ENCODE data around the gene CBFA2T2. TPM values are rescaled to one million over a fixed set of nuclear protein-coding genes. Genes with fewer than 3 reads are reported as not detected.
"Not testable (repeated sequence)": the region's sequence is repeated elsewhere in the genome, so short reads cannot be mapped to it uniquely, and the experiment has no call there.

Gene CBFA2T2
- total RNA-seq, 1 experiment from 2014 or later = 8.6 TPM

DNA sequence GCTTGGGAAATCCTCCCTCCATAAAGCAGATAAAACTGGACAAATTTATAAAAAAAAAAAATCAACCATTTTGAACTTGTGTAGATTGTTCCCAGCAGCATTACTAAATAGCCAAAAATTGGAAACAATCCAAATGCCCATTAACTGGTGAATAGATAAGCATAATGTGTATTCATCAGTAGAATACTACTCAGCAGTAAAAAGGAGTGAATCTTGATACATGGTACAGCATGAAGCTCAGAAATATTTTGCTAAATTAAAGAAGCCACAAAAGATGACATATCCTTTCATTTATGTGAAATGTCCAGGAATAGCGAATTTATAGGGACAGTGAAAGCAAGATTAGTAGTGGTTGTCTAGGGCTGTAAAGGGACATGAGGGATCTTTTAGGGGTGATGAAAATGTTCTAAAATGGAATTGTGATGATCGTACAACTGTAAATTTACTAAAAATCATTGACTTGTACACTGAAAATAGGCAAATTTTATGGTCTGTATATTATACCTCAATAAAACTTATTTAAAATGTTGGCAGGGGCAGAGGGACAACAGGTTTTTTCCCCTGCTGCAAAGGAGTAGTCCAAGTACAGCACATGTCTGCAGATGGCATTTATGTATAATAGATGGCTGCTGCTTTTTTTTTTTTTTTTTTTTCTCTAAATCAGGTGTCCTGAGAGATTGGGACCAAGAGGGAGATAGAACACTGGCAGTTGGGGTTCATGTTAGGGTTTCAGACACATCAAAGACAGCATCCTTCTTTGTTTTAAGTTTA, 59.5 kb downstream of the CBFA2T2 start:
- DNase-seq (ENCODE audit: low read depth) = no peak

GRCh38 chr20:33551778-33552177, 61.9 kb downstream of the CBFA2T2 start:
- peak; percentile 84 for DNase-seq (ENCODE audit: low read depth)

DNA sequence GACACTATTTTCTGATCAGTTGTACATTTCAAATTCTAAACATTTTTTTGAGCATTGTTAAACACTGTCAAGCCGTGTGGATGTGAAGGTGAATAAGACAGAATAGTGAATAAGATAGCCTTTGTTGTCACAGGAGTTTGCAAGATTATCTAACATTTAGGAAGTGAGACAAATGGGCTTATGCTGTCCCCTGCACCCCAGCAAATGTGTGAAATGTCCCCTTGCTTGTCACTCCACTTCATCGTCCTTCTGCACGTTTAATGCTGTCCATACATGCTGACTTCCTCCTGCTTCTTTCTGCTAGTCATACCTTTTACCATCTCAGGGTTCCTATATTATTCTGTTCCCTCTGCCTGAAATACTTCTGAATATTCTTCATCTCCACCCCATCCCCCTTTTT, 62.6 kb downstream of the CBFA2T2 start:
- no peak for DNase-seq (ENCODE audit: low read depth)

DNA sequence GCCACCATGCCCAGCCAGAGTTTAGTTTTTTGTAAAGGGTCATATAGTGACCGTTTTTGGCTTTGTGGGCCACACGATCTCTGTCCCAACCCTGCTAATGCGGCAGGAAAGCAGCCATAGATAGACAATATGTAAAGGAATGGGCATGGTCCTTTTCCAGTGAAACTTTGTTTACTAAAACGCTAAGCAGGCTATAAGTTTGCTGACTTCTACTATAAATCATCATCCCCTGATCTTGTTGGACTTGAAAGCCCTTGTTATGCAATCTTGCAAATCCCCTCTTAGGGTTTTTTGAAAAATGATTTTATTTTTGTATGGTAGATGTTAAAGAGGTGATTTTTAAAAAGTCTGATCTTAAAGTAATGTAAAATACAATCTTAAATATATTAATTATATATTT, 63.6 kb downstream of the CBFA2T2 start:
- no peak for DNase-seq (ENCODE audit: low read depth)

GRCh38 chr20:33554914-33555420, 65.1 kb downstream of the CBFA2T2 start:
- peak; percentile 95 for DNase-seq (ENCODE audit: low read depth)

DNA sequence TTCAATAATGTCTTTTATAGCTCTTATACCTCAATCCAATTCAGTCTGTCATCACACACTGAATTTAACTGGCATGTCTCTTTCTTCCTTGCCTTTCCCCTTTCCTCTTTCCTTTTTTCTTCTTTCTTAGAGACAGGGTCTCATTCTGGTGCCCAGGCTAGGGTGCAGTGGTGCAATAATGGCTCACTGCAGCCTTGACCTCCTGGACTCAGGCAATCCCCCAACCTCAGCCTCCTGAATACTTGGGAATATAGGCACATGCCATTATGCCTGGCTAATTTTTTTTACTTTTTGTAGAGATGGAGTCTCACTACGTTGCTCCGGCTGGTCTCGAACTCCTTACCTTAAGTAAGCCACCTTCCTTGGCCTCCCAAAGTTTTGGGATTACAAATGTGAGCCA, 65.9 kb downstream of the CBFA2T2 start:
- no peak for DNase-seq (ENCODE audit: low read depth)

GRCh38 chr20:33556246-33556645, 66.3 kb downstream of the CBFA2T2 start:
- DNase-seq (ENCODE audit: low read depth) = no peak

DNA sequence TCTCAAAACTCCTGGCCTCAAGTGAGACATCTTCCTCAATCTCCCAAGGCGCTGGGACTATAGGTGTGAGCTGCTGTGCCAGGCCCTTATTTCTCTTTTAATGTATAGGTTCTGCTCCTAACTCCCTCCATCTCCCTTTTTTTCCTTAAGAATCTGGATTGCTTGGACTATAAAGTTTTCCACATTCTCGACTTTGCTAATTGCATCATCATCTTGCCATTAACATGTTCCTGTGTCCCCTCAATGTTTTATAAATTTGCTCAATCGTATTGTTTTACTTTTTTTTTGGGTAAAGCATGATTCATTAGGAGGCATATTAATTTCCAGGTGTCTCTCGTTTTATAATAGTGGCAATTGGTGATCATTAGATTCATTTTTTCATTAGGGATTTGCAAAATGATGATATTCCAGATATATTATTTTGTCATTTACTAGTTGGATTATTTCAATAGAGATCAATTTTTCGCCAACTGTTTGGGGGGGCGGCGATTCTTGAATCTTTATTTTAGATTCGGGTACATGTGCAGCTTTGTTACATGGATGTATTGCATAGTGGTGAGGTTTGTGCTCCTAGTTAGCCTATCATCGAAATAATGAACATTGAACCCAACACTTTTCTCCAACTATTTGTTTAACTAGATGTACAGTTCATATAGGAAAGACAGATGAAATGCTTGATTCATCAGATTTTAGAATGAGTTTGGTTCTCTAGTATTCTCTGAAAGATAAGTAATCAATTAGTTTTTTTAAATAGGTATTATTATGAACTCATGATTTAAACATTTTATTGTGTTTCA, 68.7 kb downstream of the CBFA2T2 start:
- DNase-seq (ENCODE audit: low read depth) = no peak

- no peak for DNase-seq (ENCODE audit: low read depth)
Measured at GRCh38 chr20:33559212-33559611, 69.3 kb downstream of the CBFA2T2 start.

DNA sequence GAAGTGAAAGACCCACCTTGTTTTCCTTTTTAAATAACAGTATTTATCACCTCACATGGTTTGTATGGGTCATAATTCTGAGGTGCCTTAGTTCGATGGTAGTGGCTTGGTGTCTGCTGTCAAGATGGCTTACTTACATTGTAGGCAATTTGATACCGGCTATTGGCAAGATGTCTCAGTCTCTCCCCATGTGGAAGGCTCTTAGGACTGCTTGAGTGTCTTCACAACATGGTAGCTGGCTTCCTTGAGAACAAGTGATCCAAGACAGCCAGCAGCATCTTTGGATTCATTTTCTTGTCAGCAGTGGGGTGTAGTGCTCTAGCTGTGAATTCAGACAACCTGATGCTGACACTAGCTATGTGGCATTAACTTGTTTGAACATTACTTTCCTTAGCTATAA, 70.1 kb downstream of the CBFA2T2 start:
- DNase-seq (ENCODE audit: low read depth) = no peak

DNA sequence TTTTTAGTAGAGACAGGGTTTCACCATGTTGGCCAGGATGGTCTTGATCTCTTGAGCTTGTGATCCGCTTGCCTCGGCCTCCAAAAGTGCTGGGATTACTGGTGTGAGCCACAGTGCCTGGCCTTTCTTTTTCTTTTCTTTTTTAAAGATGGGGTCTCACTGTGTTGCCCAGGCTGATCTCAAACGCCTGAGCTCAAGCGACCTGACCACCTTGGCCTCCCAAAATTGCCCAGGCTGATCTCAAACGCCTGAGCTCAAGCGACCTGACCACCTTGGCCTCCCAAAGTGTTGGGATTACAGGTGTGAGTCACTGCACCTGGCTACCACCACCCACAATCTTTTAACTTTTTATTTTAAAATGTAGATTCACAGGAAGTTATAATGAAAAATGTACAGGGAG, 71.2 kb downstream of the CBFA2T2 start:
- DNase-seq (ENCODE audit: low read depth) = not testable (repeated sequence)

DNA sequence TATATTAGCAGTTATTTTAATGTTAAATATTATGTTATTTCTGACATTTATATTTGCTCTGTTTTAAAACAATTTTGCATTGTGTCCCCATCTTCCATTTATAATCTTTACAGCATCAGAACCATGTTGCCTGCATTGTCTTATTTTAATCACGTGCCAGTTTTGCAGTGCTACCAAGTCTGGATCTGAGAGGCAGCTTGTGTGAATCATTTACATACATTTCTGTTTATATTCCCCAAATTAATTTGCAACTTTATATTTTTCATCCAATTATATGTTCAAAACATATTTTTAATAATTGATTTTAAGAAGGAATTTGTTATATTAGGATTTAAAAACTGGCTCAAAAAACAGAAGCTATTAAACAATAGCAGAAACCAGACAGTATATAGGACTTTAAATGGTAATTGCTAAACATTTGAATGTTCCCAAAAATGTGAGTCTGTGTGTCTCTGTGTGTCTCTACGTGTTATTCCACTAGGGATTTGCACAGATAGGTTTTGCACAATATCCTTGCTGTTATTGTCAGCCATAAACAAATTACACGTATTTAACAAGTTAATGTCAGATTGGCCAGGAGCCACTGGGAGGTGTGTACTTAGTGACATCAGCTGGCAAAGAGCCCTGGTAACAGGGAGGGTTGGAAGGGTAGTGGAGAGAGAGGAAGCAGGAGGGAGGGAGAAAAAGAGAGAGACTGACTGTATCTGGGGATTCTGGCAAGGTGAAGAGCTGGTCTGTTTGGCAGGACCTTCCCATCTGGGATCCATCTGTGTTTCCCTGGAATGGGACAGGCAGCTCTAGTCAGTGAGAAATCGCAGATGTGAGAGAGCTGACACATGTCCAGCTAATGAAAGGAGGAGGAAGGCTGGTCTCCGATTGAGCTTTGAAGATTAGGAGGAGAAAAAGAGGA, 72.1 kb downstream of the CBFA2T2 start:
- peak; percentile 71 for DNase-seq (ENCODE audit: low read depth)

- no peak for DNase-seq (ENCODE audit: low read depth)
Measured at GRCh38 chr20:33563788-33564187, 73.9 kb downstream of the CBFA2T2 start.

DNA sequence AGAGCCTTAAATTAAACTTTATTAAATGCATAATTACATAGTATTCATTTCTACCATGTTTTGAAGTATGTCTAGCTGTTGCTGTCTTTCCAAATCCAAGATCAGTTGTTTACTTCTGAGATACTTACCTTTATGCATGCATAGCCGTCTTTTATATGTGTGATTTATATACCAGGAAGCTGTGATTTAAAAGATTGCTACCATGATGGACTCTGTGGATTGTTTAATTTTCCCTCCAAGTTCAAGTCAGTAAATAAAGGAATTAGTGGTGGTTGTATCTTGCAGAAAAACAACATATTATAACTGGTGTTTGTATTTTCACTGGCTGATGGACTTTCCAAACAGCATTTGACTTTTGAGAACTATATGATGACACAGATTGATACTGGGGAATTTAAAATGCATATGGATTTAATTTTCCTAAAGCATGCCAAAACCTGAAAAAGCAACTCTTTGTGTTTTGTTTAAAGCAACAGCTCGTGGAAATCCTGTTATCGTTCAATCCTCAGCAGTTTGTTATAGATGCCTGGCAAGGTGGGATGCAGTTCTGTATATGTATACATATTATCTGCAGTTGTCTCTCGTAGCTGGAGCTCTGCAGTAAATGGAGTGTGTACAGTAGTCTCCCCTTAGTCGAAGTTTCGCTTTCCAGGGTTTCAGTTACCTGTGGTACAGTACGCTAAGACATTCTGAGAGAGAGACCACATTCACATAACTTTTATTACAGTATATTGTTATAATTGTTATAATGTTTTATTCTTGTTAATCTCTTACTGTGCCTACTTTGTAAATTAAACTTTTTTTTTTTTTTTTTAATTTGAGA, 77.1 kb downstream of the CBFA2T2 start:
- DNase-seq (ENCODE audit: low read depth) = no peak

GRCh38 chr20:33567949-33568348, 78.1 kb downstream of the CBFA2T2 start:
- DNase-seq (ENCODE audit: low read depth) = no peak

DNA sequence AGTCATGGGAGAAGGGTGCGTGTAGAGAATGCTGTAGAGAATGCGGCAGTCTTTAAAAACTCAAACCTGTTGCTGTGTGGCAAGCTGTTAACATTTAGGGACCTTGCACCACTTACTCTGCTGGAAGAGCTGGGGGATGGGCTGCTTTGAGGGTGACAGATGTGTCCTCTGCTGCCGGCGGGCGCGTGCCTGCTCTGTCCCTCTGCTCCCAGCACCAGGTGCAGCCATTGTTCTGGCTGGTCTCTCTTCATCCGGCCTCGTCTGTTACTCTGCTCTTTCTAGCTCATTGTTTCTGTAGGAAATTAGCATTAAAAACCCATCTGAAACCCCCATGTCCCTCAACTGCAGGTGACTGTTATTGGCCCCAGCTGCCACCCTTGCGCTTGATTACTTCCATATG, 78.5 kb downstream of the CBFA2T2 start:
- no peak for DNase-seq (ENCODE audit: low read depth)

DNA sequence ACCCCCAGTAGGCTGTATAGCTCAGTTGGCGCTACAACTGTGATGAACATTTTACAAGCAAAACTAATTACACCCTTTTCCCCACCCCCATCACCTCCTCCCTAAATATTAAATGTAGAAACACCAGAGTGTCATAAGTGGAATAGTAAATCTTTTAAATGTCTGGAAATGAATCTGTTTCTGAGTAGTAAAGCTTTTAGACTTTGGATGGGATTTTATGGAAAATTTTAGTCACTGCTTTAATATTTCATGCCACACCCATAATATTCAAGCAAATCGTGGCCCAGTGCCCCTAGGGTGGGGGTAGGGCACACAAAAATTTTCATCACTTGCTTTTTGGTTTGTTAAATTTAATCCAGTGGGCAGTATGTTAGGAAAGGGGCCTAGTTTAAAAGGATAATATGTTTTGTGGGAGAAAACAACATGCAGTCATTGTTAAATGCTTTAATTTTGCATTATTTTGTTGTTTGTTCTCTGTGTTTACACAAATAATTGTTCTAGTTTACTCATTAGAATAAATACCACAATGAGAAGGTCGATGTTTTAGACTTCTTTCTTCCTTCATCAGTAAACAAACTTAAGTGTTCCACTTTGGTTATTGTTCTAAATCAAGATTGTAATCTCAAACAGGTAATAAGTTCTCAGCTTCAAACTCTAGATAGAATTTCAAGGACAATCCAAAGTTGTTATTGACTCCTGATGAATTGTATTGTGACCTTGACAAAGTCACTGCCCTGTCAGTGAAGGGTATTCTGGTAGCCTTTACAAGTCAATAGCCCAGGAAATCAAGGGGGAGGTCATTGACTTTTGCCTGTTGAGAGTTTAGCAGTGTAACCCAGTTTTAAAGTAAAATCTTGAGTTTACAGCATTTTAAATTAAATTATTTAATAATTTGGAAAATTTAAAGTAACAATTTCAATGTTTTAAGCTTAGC, 79.2 kb downstream of the CBFA2T2 start:
- no peak for DNase-seq (ENCODE audit: low read depth)

GRCh38 chr20:33569802-33570391, 80.0 kb downstream of the CBFA2T2 start:
- no peak for DNase-seq (ENCODE audit: low read depth)

DNA sequence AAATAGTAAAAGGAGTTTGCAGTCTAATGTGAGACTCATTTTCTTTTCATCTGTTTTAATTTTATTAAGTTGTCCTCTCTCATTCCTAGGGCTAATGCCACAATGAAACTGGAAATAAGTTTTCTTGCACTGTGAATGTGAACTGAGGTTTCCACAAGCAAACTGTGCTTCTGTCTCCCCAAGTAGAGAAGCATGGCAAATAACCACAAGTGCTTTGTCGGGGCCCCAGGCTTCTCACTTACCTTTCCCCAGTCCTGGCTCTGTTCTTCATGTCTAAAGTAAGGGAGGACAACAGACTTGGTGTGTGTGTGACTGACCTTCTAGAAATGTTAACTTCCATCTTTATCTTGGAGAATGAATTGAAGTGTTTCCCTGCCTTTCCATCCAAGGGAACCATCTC, 80.8 kb downstream of the CBFA2T2 start:
- no peak for DNase-seq (ENCODE audit: low read depth)

Measured in LHCN-M2 (cell line).